ENCODE data around the gene LIMCH1. TPM values are rescaled to one million over a fixed set of nuclear protein-coding genes. Genes with fewer than 3 reads are reported as not detected.

Gene LIMCH1
- polyA plus RNA-seq, 1 donor (not counting 4 experiments of a cell fraction or from before 2014, with no cell fraction given): 1.1 TPM

- Histone ChIP-seq H3K79me2 (ENCODE audit: control insufficient read depth, insufficient read depth, low read length) (no peaks in the 10 kb centered on the region), H3K9ac (ENCODE audit: control insufficient read depth, extremely low read depth, insufficient read depth, low read length) (no peak overlapping the region), H4K20me1 (ENCODE audit: control insufficient read depth, extremely low read depth, insufficient read depth, low read length) (no peaks in the 10 kb centered on the region), H3K4me2 (ENCODE audit: control insufficient read depth, extremely low read depth, insufficient read depth, low read depth, low read length) (no peak overlapping the region), H3K9me3 (ENCODE audit: control insufficient read depth, low read depth, low read length) (no peaks in the 10 kb centered on the region), H3K4me1 (ENCODE audit: control insufficient read depth, extremely low read depth, insufficient read depth, low read length) (no peaks in the 10 kb centered on the region), H2AFZ (ENCODE audit: control insufficient read depth, low read length) (no peak overlapping the region), H3K27ac (ENCODE audit: control insufficient read depth, insufficient read depth, low read length) (no peak overlapping the region), H3K4me3 (ENCODE audit: control insufficient read depth in 2 of 3, extremely low read depth in 1 of 3, insufficient read depth in 2 of 3, low read depth in 1 of 3, low read length in 3 of 3) (no peak overlapping the region), H3K27me3 (ENCODE audit: control insufficient read depth, extremely low read depth, insufficient read depth, low read length) (no peaks in the 10 kb centered on the region), H3K36me3 (ENCODE audit: control insufficient read depth in 2 of 2, extremely low read depth in 1 of 2, insufficient read depth in 2 of 2, low read length in 2 of 2) (no peaks in the 10 kb centered on the region), H3K9me1 (ENCODE audit: control insufficient read depth, extremely low read depth, insufficient read depth, low read length) (no peaks in the 10 kb centered on the region)
- no peak for FAIRE-seq
- dilution Hi-C loops (cut with MboI; ENCODE audit: extremely low pct_ligation_motif_present, low sequenced_read_pairs): no loop called here
- no peak for DNase-seq (ENCODE audit: low read depth, low spot score)
- TF ChIP-seq EZH2 (IDR thresholded peaks at IDR 0.05; ENCODE audit: low read length): no peak
- TF ChIP-seq, protein P1, sequence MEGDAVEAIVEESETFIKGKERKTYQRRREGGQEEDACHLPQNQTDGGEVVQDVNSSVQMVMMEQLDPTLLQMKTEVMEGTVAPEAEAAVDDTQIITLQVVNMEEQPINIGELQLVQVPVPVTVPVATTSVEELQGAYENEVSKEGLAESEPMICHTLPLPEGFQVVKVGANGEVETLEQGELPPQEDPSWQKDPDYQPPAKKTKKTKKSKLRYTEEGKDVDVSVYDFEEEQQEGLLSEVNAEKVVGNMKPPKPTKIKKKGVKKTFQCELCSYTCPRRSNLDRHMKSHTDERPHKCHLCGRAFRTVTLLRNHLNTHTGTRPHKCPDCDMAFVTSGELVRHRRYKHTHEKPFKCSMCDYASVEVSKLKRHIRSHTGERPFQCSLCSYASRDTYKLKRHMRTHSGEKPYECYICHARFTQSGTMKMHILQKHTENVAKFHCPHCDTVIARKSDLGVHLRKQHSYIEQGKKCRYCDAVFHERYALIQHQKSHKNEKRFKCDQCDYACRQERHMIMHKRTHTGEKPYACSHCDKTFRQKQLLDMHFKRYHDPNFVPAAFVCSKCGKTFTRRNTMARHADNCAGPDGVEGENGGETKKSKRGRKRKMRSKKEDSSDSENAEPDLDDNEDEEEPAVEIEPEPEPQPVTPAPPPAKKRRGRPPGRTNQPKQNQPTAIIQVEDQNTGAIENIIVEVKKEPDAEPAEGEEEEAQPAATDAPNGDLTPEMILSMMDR (optimal IDR thresholded peaks at IDR 0.05 in 1 of 3, IDR thresholded peaks at IDR 0.05 in 1 of 3, conservative IDR thresholded peaks at IDR 0.05 in 1 of 3; ENCODE audit: extremely low read depth in 1 of 3, insufficient read depth in 2 of 3, low read length in 3 of 3): no peak
These were observed 82.8 kb downstream of the LIMCH1 start for GRCh38 chr4:41620594-41621256.

DNA sequence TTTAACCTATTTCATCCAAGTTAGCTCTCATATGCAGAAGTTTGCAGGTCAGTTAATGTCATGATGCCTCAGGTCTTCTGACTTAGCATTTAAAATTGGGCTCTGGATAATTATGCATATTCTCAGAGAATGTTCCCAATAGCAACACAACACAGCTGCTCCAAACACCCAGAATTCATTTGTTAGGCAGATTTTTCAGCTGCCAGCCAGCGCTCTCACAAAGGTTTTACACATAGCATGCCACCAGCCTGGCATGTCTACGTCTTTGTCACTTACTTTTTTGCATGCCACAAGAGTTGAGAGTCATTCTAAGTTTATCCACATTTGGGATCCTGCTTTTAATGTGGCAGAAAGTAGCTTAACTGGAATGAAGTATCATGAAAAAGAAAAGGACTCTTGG, 84.8 kb downstream of the LIMCH1 start:
- no peaks in the 10 kb centered on the region for H3K27me3 ChIP-seq (ENCODE audit: control insufficient read depth, extremely low read depth, insufficient read depth, low read length)
- H3K9me1 ChIP-seq (ENCODE audit: control insufficient read depth, extremely low read depth, insufficient read depth, low read length): no peaks in the 10 kb centered on the region
- no peak overlapping the region for H3K27ac ChIP-seq (ENCODE audit: control insufficient read depth, insufficient read depth, low read length)
- FAIRE-seq (no peak), DNase-seq (ENCODE audit: low read depth, low spot score) (no peak)
- H3K36me3 ChIP-seq (ENCODE audit: control insufficient read depth in 2 of 2, extremely low read depth in 1 of 2, insufficient read depth in 2 of 2, low read length in 2 of 2): no peaks in the 10 kb centered on the region
- H3K79me2 ChIP-seq (ENCODE audit: control insufficient read depth, insufficient read depth, low read length): no peaks in the 10 kb centered on the region
- H3K9ac ChIP-seq (ENCODE audit: control insufficient read depth, extremely low read depth, insufficient read depth, low read length): no peak overlapping the region
- no peaks in the 10 kb centered on the region for H3K4me1 ChIP-seq (ENCODE audit: control insufficient read depth, extremely low read depth, insufficient read depth, low read length)
- no peaks in the 10 kb centered on the region for H4K20me1 ChIP-seq (ENCODE audit: control insufficient read depth, extremely low read depth, insufficient read depth, low read length)
- dilution Hi-C loops (cut with MboI; ENCODE audit: extremely low pct_ligation_motif_present, low sequenced_read_pairs): no loop called here
- no peak overlapping the region for H3K4me3 ChIP-seq (ENCODE audit: control insufficient read depth in 2 of 3, extremely low read depth in 1 of 3, insufficient read depth in 2 of 3, low read depth in 1 of 3, low read length in 3 of 3)
- no peaks in the 10 kb centered on the region for H3K9me3 ChIP-seq (ENCODE audit: control insufficient read depth, low read depth, low read length)
- no peak overlapping the region for H3K4me2 ChIP-seq (ENCODE audit: control insufficient read depth, extremely low read depth, insufficient read depth, low read depth, low read length)
- H2AFZ ChIP-seq (ENCODE audit: control insufficient read depth, low read length): no peak overlapping the region
- TF ChIP-seq EZH2 (IDR thresholded peaks at IDR 0.05; ENCODE audit: low read length): no peak
- TF ChIP-seq, protein P1 (optimal IDR thresholded peaks at IDR 0.05 in 1 of 3, IDR thresholded peaks at IDR 0.05 in 1 of 3, conservative IDR thresholded peaks at IDR 0.05 in 1 of 3; ENCODE audit: extremely low read depth in 1 of 3, insufficient read depth in 2 of 3, low read length in 3 of 3): no peak

Measured in keratinocyte (primary cell).